Measurements from ENCODE around the gene SETD1B. TPM values are rescaled to one million over a fixed set of nuclear protein-coding genes. Genes with fewer than 3 reads are reported as not detected.

SETD1B gene
- total and polyA plus RNA-seq, 2 donors (not counting 1 experiment from before 2014, with no cell fraction given) = 7.9 to 61.4 TPM

GRCh38 chr12:121787063-121788025, 16.5 kb upstream of the SETD1B start:
- Mint-ChIP-seq H3K27ac (peak overlapping the region; percentile 98), H3K27me3 (no peaks in the 10 kb centered on the region), H3K4me3 (peak overlapping the region; percentile 88), H3K4me1 (peaks cover 89% of the 10 kb centered on the region), H3K9me3 (ENCODE audit: insufficient read depth) (no peaks in the 10 kb centered on the region)
- CTCF ChIA-PET = interaction anchor here (32.7 to 33.5 kb wide), 2 partner anchors 0 to 15 kb away, joined by 1947 read pairs; partner anchors contain the start of genes RHOF and SETD1B
- ATAC-seq (ENCODE audit: low read depth) (no peak), DNase-seq (peak; percentile 62)
- Histone ChIP-seq H4K20me1 (ENCODE audit: control insufficient read depth, insufficient read depth, low read length, poor library complexity, severe bottlenecking) (peaks cover 1% of the 10 kb centered on the region), H3K36me3 (replicated peaks in 1 of 2; ENCODE audit: control extremely low read depth in 1 of 2, control insufficient read depth in 1 of 2, extremely low read depth in 1 of 2, insufficient read depth in 2 of 2, low read length in 1 of 2) (peaks cover 0 to 11% of the 10 kb centered on the region in 2 experiments), H2AFZ (ENCODE audit: insufficient read depth, low read depth, low read length, poor library complexity, severe bottlenecking) (no peak overlapping the region), H3K9ac (ENCODE audit: low read length) (peak overlapping the region; percentile 49), H3K4me1 (ENCODE audit: control insufficient read depth in 2 of 2, insufficient read depth in 2 of 2, low read length in 2 of 2) (peaks cover 87 to 98% of the 10 kb centered on the region in 2 donors), H3K79me2 (ENCODE audit: control insufficient read depth, insufficient read depth, low read length) (peaks cover 97% of the 10 kb centered on the region), H3K27ac (ENCODE audit: low read length in 2 of 2) (peak overlapping the region; percentile 90 to 100), H3K9me3 (ENCODE audit: control extremely low read depth in 1 of 3, control insufficient read depth in 2 of 3, insufficient read depth in 1 of 3, low read length in 2 of 3) (no peaks in the 10 kb centered on the region), H3K27me3 (replicated peaks in 1 of 4; ENCODE audit: control extremely low read depth in 1 of 4, control insufficient read depth in 3 of 4, insufficient read depth in 4 of 4, low read length in 3 of 4) (no peaks in the 10 kb centered on the region), H3K4me3 (ENCODE audit: control extremely low read depth in 1 of 5, extremely low read depth in 1 of 5, insufficient read depth in 1 of 5, low read depth in 2 of 5, low read length in 4 of 5) (peak overlapping the region in 3 of 5 experiments; percentile 12 to 47 (median 21)), H3K4me2 (replicated peaks; ENCODE audit: low read depth, low read length, poor library complexity, severe bottlenecking) (peak overlapping the region; percentile 85)
- WGBS (ENCODE audit: insufficient coverage) = 56% methylated on average over 8 of the region's 17 CpGs
- intact Hi-C loops (cut with micrococcal nuclease) = no loop called here
- no peak for TF ChIP-seq EZH2 (IDR thresholded peaks at IDR 0.05; ENCODE audit: borderline replicate concordance, insufficient read depth, low read depth, low read length, poor library complexity, severe bottlenecking)
- no peak for TF ChIP-seq CTCF (IDR thresholded peaks at IDR 0.05)
- POLR2A ChIA-PET = interaction anchor here (0.6 to 2.2 kb wide), 7 partner anchors 11 to 200 kb away, joined by 3 to 11 read pairs (median 5); no protein-coding TSS in a partner anchor
